K562 (cell line): ENCODE measurements around the gene NUP210. TPM values are rescaled to one million over a fixed set of nuclear protein-coding genes. Genes with fewer than 3 reads are reported as not detected.

ENCODE experiments used
- MBD1 ChIP-seq: fragments of 250-450 bp; sonication (Bioruptor Pico); IDR thresholded peaks from 2 replicates; pipeline ENCODE4 v1.8.0; 2022; ENCODE audit warnings: inconsistent platforms
- MCM2 ChIP-seq: fragments of 450-650 bp; IDR thresholded peaks from 2 replicates; pipeline ENCODE4 v1.6.1; 2017; ENCODE audit warnings: low read depth, mild to moderate bottlenecking
- MTA1 ChIP-seq: fragments of 450-650 bp; IDR thresholded peaks from 2 replicates; pipeline ENCODE4 v1.6.1; 2017; ENCODE audit warnings: borderline replicate concordance
- NFATC3 ChIP-seq: fragments of 450-650 bp; IDR thresholded peaks from 2 replicates; pipeline ENCODE4 v1.6.1; 2017; ENCODE audit warnings: mild to moderate bottlenecking
- POLR3G ChIP-seq: IDR thresholded peaks from 2 replicates; pipeline ENCODE4 v1.6.1; 2011; ENCODE audit not compliant: insufficient read length, insufficient replicate concordance; ENCODE audit errors: extremely low read depth
- RREB1 ChIP-seq: fragments of 250-450 bp; sonication (Bioruptor Pico); IDR thresholded peaks from 2 replicates; pipeline ENCODE4 v1.4.0; 2020
- SMC3 ChIP-seq: conservative IDR thresholded peaks from 2 replicates; pipeline ENCODE4 v1.6.1; 2011; ENCODE audit warnings: low read depth, low read length, improper control_type of control experiment; ENCODE audit not compliant: insufficient read depth
- SUPT5H ChIP-seq: fragments of 450-650 bp; IDR thresholded peaks from 2 replicates; pipeline ENCODE4 v1.6.1; 2016
- TBP ChIP-seq: optimal IDR thresholded peaks from 2 replicates; pipeline ENCODE3; 2011; ENCODE audit warnings: low read depth, low read length, improper control_type of control experiment
- ZBTB11 ChIP-seq, 3 experiments: fragments of 200-800 bp in 1 of 3; fragments of 250-450 bp in 1 of 3; fragments of 450-650 bp in 1 of 3; sonication (Bioruptor Pico) in 1 of 3; sonication (Bioruptor generic) in 1 of 3; formaldehyde crosslinking in 1 of 3; IDR thresholded peaks; 2 replicates each; pipeline versions ENCODE4 v1.6.1 to v1.8.0; 2016 to 2022; ENCODE audit warnings: mild to moderate bottlenecking in 2 of 3, missing genetic modification characterization in 2 of 3, missing compliant biosample characterization in 1 of 3, moderate library complexity in 1 of 3
- ZBTB34 ChIP-seq: fragments of 250-450 bp; sonication (Bioruptor Pico); IDR thresholded peaks from 2 replicates; pipeline ENCODE4 v1.8.0; 2021; ENCODE audit warnings: mild to moderate bottlenecking, moderate library complexity
- ZEB2 ChIP-seq: fragments of 450-650 bp; IDR thresholded peaks from 2 replicates; pipeline ENCODE4 v1.6.1; 2016
- ZFP91 ChIP-seq: sonication (generic); formaldehyde crosslinking; IDR thresholded peaks from 2 replicates; pipeline ENCODE4 v1.8.0; 2022; ENCODE audit warnings: mild to moderate bottlenecking, missing genetic modification reagents
- polyA plus RNA-seq, 8 experiments: library from polyadenylated mRNA; depleted of rRNA in 4 of 8; stranded (reverse) in 5 of 8; unstranded in 3 of 8; fragments of >200 nt; fragmentation: Nextera tagmentation in 2 of 8; fragmentation: Illumina TruSeq in 1 of 8; extraction: Ambion mirVana in 2 of 8; extraction: Trizol in 1 of 8; gene quantifications; 2 replicates each; pipeline versions ENCODE4 v1.2.1 to v1.2.3, GENCODE V29; 2011 to 2014; ENCODE audit warnings: inconsistent platforms in 1 of 8, missing spikeins in 1 of 8
- total RNA-seq, 7 experiments: library from RNA; depleted of rRNA in 6 of 7; stranded (reverse); fragments of >200 nt in 6 of 7; fragmentation: Illumina TruSeq in 2 of 7; extraction: Trizol in 2 of 7; gene quantifications; 2 replicates each; pipeline versions ENCODE4 v1.2.1 to v1.2.3, GENCODE V29; 2011 to 2021; ENCODE audit warnings: low replicate concordance in 1 of 7

Gene NUP210
- total and polyA plus RNA-seq, 9 of the 15 experiments (the other 6 are each of a cell fraction or from before 2014, with no cell fraction given): 1.2 to 138 (median 44.0) TPM

DNA sequence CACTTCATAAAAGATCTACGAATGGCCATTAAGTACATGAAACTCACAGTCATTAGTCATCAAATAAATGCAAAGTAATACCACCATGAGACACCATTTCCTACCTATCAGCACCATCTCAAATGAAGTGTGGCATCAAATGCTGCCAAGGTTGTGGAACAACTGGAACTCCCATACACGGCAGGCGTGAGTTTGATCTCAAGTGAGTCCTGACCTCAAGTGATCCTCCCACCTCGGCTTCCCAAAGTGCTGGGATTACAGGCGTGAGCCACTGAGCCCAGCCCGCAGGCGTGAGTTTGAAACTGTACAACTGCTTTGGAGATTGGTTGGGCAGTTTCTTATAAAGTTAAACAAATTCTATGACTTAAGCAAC lies 31.2 kb upstream of the NUP210 start (continued):
- TF ChIP-seq RREB1 (CRISPR knock-in tag): no peak
- TF ChIP-seq NFATC3: no peak
- TF ChIP-seq MBD1: no peak
- no peak for TF ChIP-seq ZBTB34
- no peak for TF ChIP-seq MCM2
- TF ChIP-seq SUPT5H: no peak
- 0 out of 2 replicates have a peak, but pooled peaks have one; percentile 66 for TF ChIP-seq MTA1
- no peak for TF ChIP-seq POLR3G
- TF ChIP-seq ZEB2: 0 out of 2 replicates have a peak, but pooled peaks have one; percentile 29
- TF ChIP-seq SMC3: no peak
- no peak for TF ChIP-seq TBP
- TF ChIP-seq ZFP91: no peak
- TF ChIP-seq ZBTB11 (CRISPR knock-in tag; IDR thresholded peaks at IDR 0.05): no peak
